Keratinocyte (primary cell): Measurements from ENCODE around the gene INKA2.

Experiments
- CTCF ChIP-seq, 3 experiments: IDR thresholded peaks in 1 of 3; conservative IDR thresholded peaks in 1 of 3; optimal IDR thresholded peaks in 1 of 3; 2 replicates in 2 of 3; 3 replicates in 1 of 3; pipeline versions ENCODE3 to v1.5.1; 2011; ENCODE audit warnings: low read length in 3 of 3, mild to moderate bottlenecking in 3 of 3, moderate library complexity in 2 of 3, control low read depth in 1 of 3, inconsistent platforms in 1 of 3; ENCODE audit not compliant: insufficient read depth in 2 of 3; ENCODE audit errors: extremely low read depth in 1 of 3
- EZH2 ChIP-seq: IDR thresholded peaks from one replicate; pipeline ENCODE4 v1.6.1; 2012; ENCODE audit warnings: inconsistent platforms, mild to moderate bottlenecking, low read length, moderate library complexity

- TF ChIP-seq CTCF (optimal IDR thresholded peaks at IDR 0.05 in 1 of 3, IDR thresholded peaks at IDR 0.05 in 1 of 3, conservative IDR thresholded peaks at IDR 0.05 in 1 of 3; ENCODE audit: extremely low read depth in 1 of 3, insufficient read depth in 2 of 3, low read length in 3 of 3), result no peak
- no peak for TF ChIP-seq EZH2
Measured at GRCh38 chr1:111691886-111692285, 47.3 kb downstream of the INKA2 start.
